Progenitor cell of endocrine pancreas (in vitro differentiated cells): ENCODE measurements around the gene CNIH1. TPM values are rescaled to one million over a fixed set of nuclear protein-coding genes. Genes with fewer than 3 reads are reported as not detected.
"Not testable (repeated sequence)": the region's sequence is repeated elsewhere in the genome, so short reads cannot be mapped to it uniquely, and the experiment has no call there.

Source experiments
- DNase-seq: peaks from one replicate; pipeline ENCODE4 v3.0.0; 2021; ENCODE audit warnings: low spot score; ENCODE audit not compliant: unreplicated experiment
- H3K27ac Mint-ChIP-seq: 2 replicates; pipeline ENCODE4 v1.8.0; 2021; ENCODE audit warnings: mild to moderate bottlenecking, moderate library complexity, mixed read lengths
- H3K27me3 Mint-ChIP-seq: 2 replicates; pipeline ENCODE4 v1.8.0; 2021; ENCODE audit warnings: mixed read lengths
- H3K36me3 Mint-ChIP-seq: 2 replicates; pipeline ENCODE4 v1.8.0; 2022; ENCODE audit warnings: mixed read lengths; ENCODE audit not compliant: insufficient read depth
- H3K4me1 Mint-ChIP-seq: 2 replicates; pipeline ENCODE4 v1.8.0; 2021; ENCODE audit warnings: low read depth, mixed read lengths
- H3K4me3 Mint-ChIP-seq: 2 replicates; pipeline ENCODE4 v1.8.0; 2021; ENCODE audit warnings: low read depth, mild to moderate bottlenecking, moderate library complexity, mixed read lengths
- H3K9me3 Mint-ChIP-seq: 2 replicates; pipeline ENCODE4 v1.8.0; 2021; ENCODE audit warnings: low read depth, mixed read lengths
- total RNA-seq: library from RNA; stranded (reverse); gene quantifications from 2 replicates; pipeline ENCODE4 v1.2.1, GENCODE V29; 2021
- TF ChIP-seq, protein P1 (sequence below): fragments of 200-600 bp; sonication (generic); IDR thresholded peaks from one replicate; pipeline ENCODE4 v1.5.0; 2021; ENCODE audit warnings: antibody characterized with exemption, mild to moderate bottlenecking; ENCODE audit not compliant: unreplicated experiment

Gene CNIH1
- total RNA-seq, 1 donor from 2014 or later, result 106 TPM

DNA sequence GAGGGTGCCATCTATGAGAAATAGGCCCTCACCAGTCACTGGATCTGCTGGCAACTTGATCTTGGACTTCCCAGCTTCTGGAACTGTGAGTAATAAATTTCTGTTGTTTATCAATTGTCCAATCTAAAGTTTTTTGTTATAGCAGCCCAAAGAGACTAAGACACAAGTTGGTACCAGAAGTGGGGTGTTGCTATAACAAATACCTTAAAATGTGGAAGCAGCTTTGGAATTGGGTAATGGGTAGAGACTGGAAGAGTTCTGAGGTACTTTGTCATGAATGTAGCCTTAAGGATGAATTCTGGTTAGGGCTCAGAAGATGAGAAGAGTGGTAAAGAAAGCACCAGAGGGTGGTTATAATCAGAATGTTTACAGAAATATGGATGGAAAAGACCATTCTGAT, 26.1 kb upstream of the CNIH1 start:
- Mint-ChIP-seq H3K4me1 (peaks cover 8% of the 10 kb centered on the region), H3K36me3 (peaks cover 2% of the 10 kb centered on the region), H3K27me3 (peaks cover 37% of the 10 kb centered on the region), H3K9me3 (peaks cover 9% of the 10 kb centered on the region), H3K4me3 (no peak overlapping the region), H3K27ac (no peak overlapping the region)
- TF ChIP-seq, protein P1, sequence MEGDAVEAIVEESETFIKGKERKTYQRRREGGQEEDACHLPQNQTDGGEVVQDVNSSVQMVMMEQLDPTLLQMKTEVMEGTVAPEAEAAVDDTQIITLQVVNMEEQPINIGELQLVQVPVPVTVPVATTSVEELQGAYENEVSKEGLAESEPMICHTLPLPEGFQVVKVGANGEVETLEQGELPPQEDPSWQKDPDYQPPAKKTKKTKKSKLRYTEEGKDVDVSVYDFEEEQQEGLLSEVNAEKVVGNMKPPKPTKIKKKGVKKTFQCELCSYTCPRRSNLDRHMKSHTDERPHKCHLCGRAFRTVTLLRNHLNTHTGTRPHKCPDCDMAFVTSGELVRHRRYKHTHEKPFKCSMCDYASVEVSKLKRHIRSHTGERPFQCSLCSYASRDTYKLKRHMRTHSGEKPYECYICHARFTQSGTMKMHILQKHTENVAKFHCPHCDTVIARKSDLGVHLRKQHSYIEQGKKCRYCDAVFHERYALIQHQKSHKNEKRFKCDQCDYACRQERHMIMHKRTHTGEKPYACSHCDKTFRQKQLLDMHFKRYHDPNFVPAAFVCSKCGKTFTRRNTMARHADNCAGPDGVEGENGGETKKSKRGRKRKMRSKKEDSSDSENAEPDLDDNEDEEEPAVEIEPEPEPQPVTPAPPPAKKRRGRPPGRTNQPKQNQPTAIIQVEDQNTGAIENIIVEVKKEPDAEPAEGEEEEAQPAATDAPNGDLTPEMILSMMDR, result no peak
- no peak for DNase-seq

DNA sequence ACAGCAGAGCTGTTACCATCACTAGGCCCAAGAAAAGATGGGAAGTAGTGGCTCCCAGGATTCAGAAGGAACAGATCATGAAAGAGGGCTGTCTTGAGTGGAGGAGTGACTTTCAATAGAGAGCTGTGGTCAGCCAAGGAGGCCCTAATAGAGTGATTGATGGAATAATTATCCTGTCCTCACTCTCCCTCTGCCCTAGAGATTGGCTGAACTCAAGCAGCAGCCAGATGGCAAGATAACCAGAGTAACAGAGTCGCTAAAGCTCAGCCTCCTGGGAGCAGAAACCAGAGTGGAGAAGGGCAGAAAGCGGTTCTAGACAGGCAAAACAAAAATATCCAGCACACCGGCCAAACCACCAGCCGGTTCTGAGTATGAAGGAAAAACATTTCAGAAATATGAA, 24.5 kb upstream of the CNIH1 start:
- no peak overlapping the region for H3K27ac Mint-ChIP-seq
- H3K4me3 Mint-ChIP-seq, result no peak overlapping the region
- no peak for DNase-seq
- TF ChIP-seq, protein P1, result no peak
- H3K27me3 Mint-ChIP-seq, result peaks cover 44% of the 10 kb centered on the region
- no peaks in the 10 kb centered on the region for H3K36me3 Mint-ChIP-seq
- H3K9me3 Mint-ChIP-seq, result peaks cover 9% of the 10 kb centered on the region
- peaks cover 2% of the 10 kb centered on the region for H3K4me1 Mint-ChIP-seq

DNA sequence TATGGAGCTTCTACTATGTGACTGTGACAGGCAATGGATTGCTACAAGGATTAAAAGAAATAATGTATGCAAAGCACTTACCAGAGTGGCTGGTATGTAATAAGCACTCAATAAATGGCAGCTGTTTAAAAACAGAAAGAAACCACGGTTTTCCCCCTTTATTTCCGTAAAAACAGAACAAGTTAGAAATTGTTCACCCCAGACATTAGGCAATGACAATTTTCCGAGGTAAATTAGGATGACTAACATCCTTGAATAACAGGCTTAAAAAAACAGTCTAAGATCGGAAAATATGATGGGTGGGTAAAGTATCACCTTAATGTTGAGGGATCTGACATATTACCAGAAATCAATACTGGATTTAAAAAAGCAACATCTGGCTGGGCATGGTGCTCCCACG, 20.9 kb upstream of the CNIH1 start:
- no peak overlapping the region for H3K27ac Mint-ChIP-seq
- peaks cover 45% of the 10 kb centered on the region for H3K27me3 Mint-ChIP-seq
- no peak for DNase-seq
- TF ChIP-seq, protein P1, result no peak
- H3K36me3 Mint-ChIP-seq, result peaks cover 4% of the 10 kb centered on the region
- peaks cover 12% of the 10 kb centered on the region for H3K9me3 Mint-ChIP-seq
- H3K4me1 Mint-ChIP-seq, result peaks cover 2% of the 10 kb centered on the region
- H3K4me3 Mint-ChIP-seq, result no peak overlapping the region

DNA sequence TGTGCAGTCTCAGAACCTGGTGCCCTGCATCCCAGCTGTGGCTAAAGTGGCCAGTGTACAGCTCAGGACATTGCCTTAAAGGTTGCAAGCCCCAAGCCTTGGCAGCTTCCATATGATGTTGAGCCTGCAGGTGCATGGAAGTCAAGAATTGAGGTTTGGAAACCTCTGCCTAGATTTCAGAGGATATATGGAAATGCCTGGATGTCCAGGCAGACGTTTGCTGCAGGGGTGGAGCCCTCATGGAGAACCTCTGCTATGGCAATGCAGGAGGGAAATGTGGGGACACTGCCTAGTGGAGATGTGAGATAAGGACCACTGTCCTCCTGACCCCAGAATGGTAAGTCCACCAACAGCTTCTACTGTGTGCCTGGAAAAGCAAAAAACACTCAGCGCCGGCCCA, 17.9 kb upstream of the CNIH1 start:
- H3K9me3 Mint-ChIP-seq, result peaks cover 12% of the 10 kb centered on the region
- H3K27ac Mint-ChIP-seq, result no peak overlapping the region
- H3K4me1 Mint-ChIP-seq, result peaks cover 2% of the 10 kb centered on the region
- TF ChIP-seq, protein P1, result no peak
- H3K27me3 Mint-ChIP-seq, result peaks cover 34% of the 10 kb centered on the region
- no peak for DNase-seq
- peaks cover 4% of the 10 kb centered on the region for H3K36me3 Mint-ChIP-seq
- H3K4me3 Mint-ChIP-seq, result no peak overlapping the region

DNA sequence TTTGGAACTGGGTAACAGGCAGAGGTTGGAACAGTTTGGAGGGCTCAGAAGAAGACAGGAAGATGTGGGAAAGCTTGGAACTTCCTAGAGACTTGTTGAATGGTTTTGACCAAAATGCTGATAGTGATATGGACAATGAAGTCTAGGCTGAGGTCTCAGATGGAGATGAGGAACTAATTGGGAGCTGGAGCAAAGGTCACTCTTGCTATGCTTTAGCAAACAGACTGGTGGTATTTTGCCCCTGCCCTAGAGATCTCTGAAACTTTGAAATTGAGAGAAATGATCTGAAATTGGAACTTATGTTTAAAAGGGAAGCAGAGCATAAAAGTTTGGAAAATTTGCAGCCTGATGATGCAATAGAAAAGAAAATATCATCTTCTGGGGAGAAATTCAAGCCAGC, 17.4 kb upstream of the CNIH1 start:
- peaks cover 31% of the 10 kb centered on the region for H3K27me3 Mint-ChIP-seq
- not testable (repeated sequence) for H3K36me3 Mint-ChIP-seq, H3K27ac Mint-ChIP-seq, H3K4me3 Mint-ChIP-seq, DNase-seq, H3K4me1 Mint-ChIP-seq
- peaks cover 12% of the 10 kb centered on the region for H3K9me3 Mint-ChIP-seq

DNA sequence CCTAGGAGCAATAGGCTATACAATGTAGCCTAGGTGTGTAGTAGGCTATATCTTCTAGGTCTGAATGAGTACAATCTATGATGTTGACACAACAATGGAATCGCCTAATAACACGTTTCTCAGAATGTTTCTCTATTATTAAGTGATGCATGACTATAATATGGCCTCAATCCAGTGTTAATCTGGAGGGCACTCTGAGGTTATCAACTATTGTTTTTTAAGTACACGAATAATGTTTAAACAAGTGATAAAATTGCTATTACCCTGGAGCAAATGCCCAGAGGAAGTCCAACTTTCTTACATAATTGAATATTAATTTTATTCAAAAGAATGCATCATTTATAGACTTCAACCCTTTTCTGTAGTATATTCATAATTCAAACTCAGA, 16.4 kb upstream of the CNIH1 start:
- Mint-ChIP-seq H3K4me3 (no peak overlapping the region), H3K27me3 (peaks cover 28% of the 10 kb centered on the region), H3K36me3 (peaks cover 4% of the 10 kb centered on the region), H3K9me3 (peaks cover 12% of the 10 kb centered on the region), H3K4me1 (peaks cover 2% of the 10 kb centered on the region), H3K27ac (no peak overlapping the region)
- no peak for DNase-seq
- TF ChIP-seq, protein P1, result no peak

DNA sequence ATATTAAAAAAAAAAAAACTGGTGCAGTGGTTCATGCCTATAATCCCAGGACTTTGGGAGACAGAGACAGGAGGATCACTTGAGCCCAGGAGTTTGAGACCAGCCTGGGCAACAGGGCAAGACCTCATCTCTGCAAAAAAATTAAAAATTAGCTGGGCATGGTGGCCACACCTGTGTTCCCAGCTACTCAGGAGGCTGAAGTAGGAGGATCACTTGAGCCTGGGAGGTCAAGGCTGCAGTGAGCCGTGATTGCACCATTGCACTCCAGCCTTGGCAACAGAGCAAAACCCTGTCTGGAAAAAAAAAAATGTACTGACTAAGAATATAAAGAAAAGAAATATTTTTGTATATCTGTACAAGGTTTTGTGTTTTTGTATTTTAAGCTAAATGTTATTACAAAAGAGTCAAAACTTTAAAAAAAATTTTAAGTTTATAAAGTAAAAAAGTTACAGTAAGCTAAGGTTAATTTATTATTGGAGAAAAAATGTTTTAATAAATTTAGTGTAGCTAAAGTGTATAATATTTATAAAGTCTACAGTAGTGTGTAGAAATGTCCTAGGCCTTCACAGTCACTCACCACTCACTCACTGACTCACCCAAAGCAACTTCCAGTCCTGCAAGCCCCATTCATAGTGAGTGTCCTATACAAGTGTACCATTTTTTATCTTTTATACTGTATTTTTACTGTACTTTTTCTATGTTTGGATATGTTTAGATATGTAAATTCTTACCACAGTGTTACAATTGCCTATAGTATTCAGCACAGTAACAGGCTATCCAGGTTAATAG, 15.8 kb upstream of the CNIH1 start:
- DNase-seq, H3K4me1 Mint-ChIP-seq, H3K4me3 Mint-ChIP-seq, H3K36me3 Mint-ChIP-seq, H3K27ac Mint-ChIP-seq: not testable (repeated sequence)
- H3K27me3 Mint-ChIP-seq, result peaks cover 24% of the 10 kb centered on the region
- H3K9me3 Mint-ChIP-seq, result peaks cover 12% of the 10 kb centered on the region
